GM23248 (cell line): ENCODE results near the gene TMEM235. TPM values are rescaled to one million over a fixed set of nuclear protein-coding genes. Genes with fewer than 3 reads are reported as not detected.
"Not testable (repeated sequence)": the region's sequence is repeated elsewhere in the genome, so short reads cannot be mapped to it uniquely, and the experiment has no call there.

ENCODE experiments used
- DNase-seq: peaks from one replicate; pipeline ENCODE4 v3.0.0-alpha.2; 2015
- H2AFZ ChIP-seq: fragments of 200-600 bp; sonication (generic); 2 replicates; pipeline ENCODE4 v1.6.1; 2016; ENCODE audit warnings: antibody characterized with exemption
- H3F3A ChIP-seq: fragments of 200-600 bp; sonication (generic); 2 replicates; pipeline ENCODE4 v1.6.1; 2016; ENCODE audit warnings: mild to moderate bottlenecking, antibody characterized with exemption, mixed run types; ENCODE audit not compliant: insufficient read depth
- H3K27ac ChIP-seq: fragments of 200-600 bp; sonication (generic); 2 replicates; pipeline ENCODE4 v1.5.1; 2016; ENCODE audit warnings: mild to moderate bottlenecking
- H3K27me3 ChIP-seq: fragments of 200-600 bp; sonication (generic); replicated peaks from 2 replicates; pipeline ENCODE4 v1.6.1; 2016; ENCODE audit warnings: mild to moderate bottlenecking; ENCODE audit not compliant: insufficient read depth
- H3K36me3 ChIP-seq: fragments of 200-600 bp; sonication (generic); 2 replicates; pipeline ENCODE4 v1.6.1; 2016; ENCODE audit warnings: low read depth, mild to moderate bottlenecking
- H3K4me1 ChIP-seq: fragments of 200-600 bp; sonication (generic); 2 replicates; pipeline ENCODE4 v1.6.1; 2016; ENCODE audit warnings: mild to moderate bottlenecking; ENCODE audit not compliant: insufficient read depth
- H3K4me2 ChIP-seq: fragments of 200-600 bp; sonication (generic); one replicate; pipeline ENCODE4 v1.6.1; 2016; ENCODE audit warnings: mild to moderate bottlenecking; ENCODE audit not compliant: unreplicated experiment
- H3K4me3 ChIP-seq: fragments of 200-600 bp; sonication (generic); 2 replicates; pipeline ENCODE4 v1.5.1; 2016; ENCODE audit warnings: mild to moderate bottlenecking
- H3K79me2 ChIP-seq: fragments of 200-600 bp; sonication (generic); 2 replicates; pipeline ENCODE4 v1.6.1; 2016; ENCODE audit warnings: mild to moderate bottlenecking; ENCODE audit not compliant: insufficient read depth
- H3K9ac ChIP-seq: fragments of 200-600 bp; sonication (generic); 2 replicates; pipeline ENCODE4 v1.6.1; 2016; ENCODE audit warnings: mild to moderate bottlenecking
- H3K9me2 ChIP-seq: fragments of 200-600 bp; sonication (generic); 2 replicates; pipeline ENCODE4 v1.6.1; 2016; ENCODE audit warnings: mixed run types, mild to moderate bottlenecking, moderate library complexity; ENCODE audit not compliant: insufficient read depth
- H3K9me3 ChIP-seq: fragments of 200-600 bp; sonication (generic); one replicate; pipeline ENCODE4 v1.6.1; 2017; ENCODE audit warnings: low read depth
- H4K20me1 ChIP-seq: fragments of 200-600 bp; sonication (generic); 2 replicates; pipeline ENCODE4 v1.6.0; 2016; ENCODE audit not compliant: insufficient read depth
- EZH2 ChIP-seq: fragments of 200-600 bp; sonication (generic); IDR thresholded peaks from 2 replicates; pipeline ENCODE4 v1.6.1; 2018; ENCODE audit warnings: antibody characterized with exemption, mild to moderate bottlenecking; ENCODE audit not compliant: insufficient read depth, poor library complexity, severe bottlenecking
- EZH2phosphoT487 ChIP-seq: fragments of 200-600 bp; sonication (generic); IDR thresholded peaks from 2 replicates; pipeline ENCODE4 v1.6.1; 2018; ENCODE audit warnings: antibody characterized with exemption, moderate library complexity, mild to moderate bottlenecking, low read depth; ENCODE audit not compliant: insufficient read depth
- WGBS, 2 experiments: methylation state at CpG; one replicate each; pipeline ENCODE4 v1.1.6; 2015 to 2017; ENCODE audit warnings: low lambda C conversion rate in 2 of 2, low coverage in 1 of 2; ENCODE audit errors: missing lambda C conversion rate in 2 of 2; 5-methylcytosine and 5-hydroxymethylcytosine counted together
- in situ Hi-C: fragments of 300-500 bp; cut with MboI; formaldehyde crosslinking; loops from 2 replicates; pipeline ENCODE4 v1.15.0; 2020
- polyA plus RNA-seq: library from polyadenylated mRNA; unstranded; fragments of >200 nt; fragmentation: Nextera tagmentation; extraction: Ambion mirVana; gene quantifications from 2 replicates; pipeline ENCODE4 v1.2.1, GENCODE V29; 2016
- total RNA-seq: library from RNA; depleted of rRNA; stranded (reverse); fragments of >200 nt; shearing (Covaris generic); gene quantifications from 2 replicates; pipeline ENCODE4 v1.2.3, GENCODE V29; 2014

The TMEM235 gene
- total and polyA plus RNA-seq, 2 experiments from 2014 or later: not detected

- no peaks in the 10 kb centered on the region for H3K36me3 ChIP-seq
- WGBS, 2 experiments: 76 to 77% methylated on average over 12 to 17 of the region's 17 CpGs
- no peaks in the 10 kb centered on the region for H3K4me1 ChIP-seq
- H3K27me3 ChIP-seq: peaks cover 28% of the 10 kb centered on the region
- no peak overlapping the region for H3K4me2 ChIP-seq
- TF ChIP-seq EZH2 (no peak), EZH2phosphoT487 (no peak)
- no peaks in the 10 kb centered on the region for H3K79me2 ChIP-seq
- H3F3A ChIP-seq: no peaks in the 10 kb centered on the region
- no peak for DNase-seq
- no peaks in the 10 kb centered on the region for H3K9me3 ChIP-seq
- no peak overlapping the region for H3K9ac ChIP-seq
- H3K4me3 ChIP-seq: no peak overlapping the region
- no peak overlapping the region for H3K27ac ChIP-seq
- in situ Hi-C loops: no loop called here
- no peak overlapping the region for H2AFZ ChIP-seq
- no peaks in the 10 kb centered on the region for H3K9me2 ChIP-seq
- no peaks in the 10 kb centered on the region for H4K20me1 ChIP-seq
Measured at GRCh38 chr17:78234261-78234865, 2.9 kb downstream of the TMEM235 start.

GRCh38 chr17:78235022-78235421, 3.6 kb downstream of the TMEM235 start:
- H3K27me3 ChIP-seq: peaks cover 28% of the 10 kb centered on the region
- in situ Hi-C loops, H3K9me3 ChIP-seq, DNase-seq, H3K9ac ChIP-seq, H3K4me2 ChIP-seq, H3K9me2 ChIP-seq, H3K4me3 ChIP-seq, H3K79me2 ChIP-seq, H2AFZ ChIP-seq, H4K20me1 ChIP-seq, H3F3A ChIP-seq, H3K4me1 ChIP-seq, H3K27ac ChIP-seq, H3K36me3 ChIP-seq: not testable (repeated sequence)
- WGBS, 2 experiments: 84 to 86% methylated on average over 6 of the region's 6 CpGs

- in situ Hi-C loops: no loop called here
- WGBS, 2 experiments: 63 to 66% methylated on average over 7 to 8 of the region's 8 CpGs
- no peak for DNase-seq
Measured at GRCh38 chr17:78235885-78236284, 4.5 kb downstream of the TMEM235 start.

GRCh38 chr17:78236362-78237127, 5.1 kb downstream of the TMEM235 start:
- H3K27me3 ChIP-seq: peaks cover 13% of the 10 kb centered on the region
- no peak for DNase-seq
- no peak overlapping the region for H2AFZ ChIP-seq
- H3F3A ChIP-seq: no peaks in the 10 kb centered on the region
- no peaks in the 10 kb centered on the region for H3K79me2 ChIP-seq
- H3K27ac ChIP-seq: no peak overlapping the region
- no peaks in the 10 kb centered on the region for H3K9me2 ChIP-seq
- H3K4me3 ChIP-seq: no peak overlapping the region
- H3K9ac ChIP-seq: no peak overlapping the region
- no peaks in the 10 kb centered on the region for H3K4me1 ChIP-seq
- H3K4me2 ChIP-seq: no peak overlapping the region
- no peaks in the 10 kb centered on the region for H3K36me3 ChIP-seq
- no peaks in the 10 kb centered on the region for H4K20me1 ChIP-seq
- no peak for TF ChIP-seq EZH2
- TF ChIP-seq EZH2phosphoT487: no peak
- in situ Hi-C loops: no loop called here
- no peaks in the 10 kb centered on the region for H3K9me3 ChIP-seq
- WGBS, 2 experiments: 86% methylated on average over 19 to 20 of the region's 20 CpGs

More at GRCh38 chr17:78235885-78236284, 4.5 kb downstream of the TMEM235 start:
- Histone ChIP-seq H3K27me3 (peaks cover 20% of the 10 kb centered on the region), H3K4me2 (no peak overlapping the region), H3F3A (no peaks in the 10 kb centered on the region), H4K20me1 (no peaks in the 10 kb centered on the region), H2AFZ (no peak overlapping the region), H3K9me3 (no peaks in the 10 kb centered on the region), H3K27ac (no peak overlapping the region), H3K4me1 (no peaks in the 10 kb centered on the region), H3K79me2 (no peaks in the 10 kb centered on the region), H3K9ac (no peak overlapping the region), H3K36me3 (no peaks in the 10 kb centered on the region), H3K9me2 (no peaks in the 10 kb centered on the region), H3K4me3 (no peak overlapping the region)
- TF ChIP-seq EZH2 (no peak), EZH2phosphoT487 (no peak)
